Brain microvascular endothelial cell (primary cell): ENCODE results near the gene ZNF827.

Experiments
- DNase-seq: peaks from one replicate; pipeline ENCODE4 v3.0.0-alpha.2; 2020
- H3K27ac ChIP-seq: fragments of 250-450 bp; sonication (Bioruptor Pico); 2 replicates; pipeline ENCODE4 v1.5.1; 2020; ENCODE audit warnings: mild to moderate bottlenecking, moderate library complexity
- H3K27me3 ChIP-seq: fragments of 250-450 bp; sonication (Bioruptor Pico); replicated peaks from 2 replicates; pipeline ENCODE4 v1.5.1; 2020; ENCODE audit warnings: mild to moderate bottlenecking
- H3K36me3 ChIP-seq: fragments of 250-450 bp; sonication (Bioruptor Pico); replicated peaks from 2 replicates; pipeline ENCODE4 v1.5.1; 2020; ENCODE audit warnings: mild to moderate bottlenecking
- H3K4me3 ChIP-seq: 2 replicates; pipeline ENCODE4 v1.5.1; 2011; ENCODE audit warnings: low read depth, mild to moderate bottlenecking, control low read depth, low read length, moderate library complexity
- in situ Hi-C: cut with HindIII; loops from 2 replicates; pipeline ENCODE4 v1.10.0; 2017; ENCODE audit warnings: low sequenced_read_pairs, low pct_ligation_motif_present
- TF ChIP-seq, protein P1 (sequence below): IDR thresholded peaks from 2 replicates; pipeline ENCODE4 v1.5.1; 2011; ENCODE audit warnings: low read depth, mild to moderate bottlenecking, moderate library complexity, low read length, control low read depth, inconsistent platforms; ENCODE audit errors: missing control alignments

Gene ZNF827

DNA sequence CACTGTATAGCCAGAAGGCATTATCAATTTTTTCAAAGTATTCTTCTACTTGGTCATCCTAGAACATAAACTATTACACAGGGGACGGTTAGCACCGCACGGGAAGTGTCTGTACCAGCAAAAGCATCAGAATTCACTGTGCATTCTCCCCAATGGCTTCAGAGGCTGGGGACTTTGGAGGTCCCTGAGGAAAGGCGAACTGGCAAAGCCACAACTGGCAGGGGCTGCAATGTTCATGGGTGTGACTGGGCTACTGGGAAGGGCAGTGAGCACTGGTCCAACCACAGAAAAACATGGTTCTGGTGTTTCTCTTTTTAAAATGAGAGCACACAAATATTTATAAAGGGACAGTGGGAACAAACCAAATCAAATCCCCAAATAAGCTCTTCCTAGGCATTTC is 175.2 kb downstream of the ZNF827 start:
- Histone ChIP-seq H3K36me3 (peaks cover 25% of the 10 kb centered on the region), H3K27me3 (no peaks in the 10 kb centered on the region), H3K4me3 (no peak overlapping the region), H3K27ac (no peak overlapping the region)
- TF ChIP-seq, protein P1, sequence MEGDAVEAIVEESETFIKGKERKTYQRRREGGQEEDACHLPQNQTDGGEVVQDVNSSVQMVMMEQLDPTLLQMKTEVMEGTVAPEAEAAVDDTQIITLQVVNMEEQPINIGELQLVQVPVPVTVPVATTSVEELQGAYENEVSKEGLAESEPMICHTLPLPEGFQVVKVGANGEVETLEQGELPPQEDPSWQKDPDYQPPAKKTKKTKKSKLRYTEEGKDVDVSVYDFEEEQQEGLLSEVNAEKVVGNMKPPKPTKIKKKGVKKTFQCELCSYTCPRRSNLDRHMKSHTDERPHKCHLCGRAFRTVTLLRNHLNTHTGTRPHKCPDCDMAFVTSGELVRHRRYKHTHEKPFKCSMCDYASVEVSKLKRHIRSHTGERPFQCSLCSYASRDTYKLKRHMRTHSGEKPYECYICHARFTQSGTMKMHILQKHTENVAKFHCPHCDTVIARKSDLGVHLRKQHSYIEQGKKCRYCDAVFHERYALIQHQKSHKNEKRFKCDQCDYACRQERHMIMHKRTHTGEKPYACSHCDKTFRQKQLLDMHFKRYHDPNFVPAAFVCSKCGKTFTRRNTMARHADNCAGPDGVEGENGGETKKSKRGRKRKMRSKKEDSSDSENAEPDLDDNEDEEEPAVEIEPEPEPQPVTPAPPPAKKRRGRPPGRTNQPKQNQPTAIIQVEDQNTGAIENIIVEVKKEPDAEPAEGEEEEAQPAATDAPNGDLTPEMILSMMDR: no peak
- no peak for DNase-seq
- in situ Hi-C loops: no loop called here

DNA sequence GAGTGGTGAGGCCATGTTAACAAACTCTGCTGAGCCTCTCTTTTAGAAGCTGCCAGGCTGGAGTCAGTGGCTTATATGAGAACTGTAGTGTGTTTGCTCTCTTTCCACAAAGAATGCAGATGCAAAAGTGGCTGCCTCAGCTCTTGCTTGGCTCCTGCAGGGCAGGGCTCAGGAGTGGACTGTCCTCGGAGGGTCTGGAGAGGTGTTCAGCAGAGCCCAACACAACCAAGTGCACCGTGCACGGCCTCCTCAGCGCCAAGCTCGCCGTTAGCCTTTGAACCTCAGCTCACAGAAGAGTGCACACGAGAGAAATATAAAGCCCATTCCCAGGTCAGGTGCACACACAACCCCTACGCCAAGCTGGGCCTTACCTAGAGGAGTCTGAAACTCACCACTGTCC is 175.9 kb downstream of the ZNF827 start:
- H3K4me3 ChIP-seq: no peak overlapping the region
- in situ Hi-C loops: no loop called here
- peaks cover 25% of the 10 kb centered on the region for H3K36me3 ChIP-seq
- DNase-seq: no peak
- no peak overlapping the region for H3K27ac ChIP-seq
- H3K27me3 ChIP-seq: no peaks in the 10 kb centered on the region
- TF ChIP-seq, protein P1: no peak

DNA sequence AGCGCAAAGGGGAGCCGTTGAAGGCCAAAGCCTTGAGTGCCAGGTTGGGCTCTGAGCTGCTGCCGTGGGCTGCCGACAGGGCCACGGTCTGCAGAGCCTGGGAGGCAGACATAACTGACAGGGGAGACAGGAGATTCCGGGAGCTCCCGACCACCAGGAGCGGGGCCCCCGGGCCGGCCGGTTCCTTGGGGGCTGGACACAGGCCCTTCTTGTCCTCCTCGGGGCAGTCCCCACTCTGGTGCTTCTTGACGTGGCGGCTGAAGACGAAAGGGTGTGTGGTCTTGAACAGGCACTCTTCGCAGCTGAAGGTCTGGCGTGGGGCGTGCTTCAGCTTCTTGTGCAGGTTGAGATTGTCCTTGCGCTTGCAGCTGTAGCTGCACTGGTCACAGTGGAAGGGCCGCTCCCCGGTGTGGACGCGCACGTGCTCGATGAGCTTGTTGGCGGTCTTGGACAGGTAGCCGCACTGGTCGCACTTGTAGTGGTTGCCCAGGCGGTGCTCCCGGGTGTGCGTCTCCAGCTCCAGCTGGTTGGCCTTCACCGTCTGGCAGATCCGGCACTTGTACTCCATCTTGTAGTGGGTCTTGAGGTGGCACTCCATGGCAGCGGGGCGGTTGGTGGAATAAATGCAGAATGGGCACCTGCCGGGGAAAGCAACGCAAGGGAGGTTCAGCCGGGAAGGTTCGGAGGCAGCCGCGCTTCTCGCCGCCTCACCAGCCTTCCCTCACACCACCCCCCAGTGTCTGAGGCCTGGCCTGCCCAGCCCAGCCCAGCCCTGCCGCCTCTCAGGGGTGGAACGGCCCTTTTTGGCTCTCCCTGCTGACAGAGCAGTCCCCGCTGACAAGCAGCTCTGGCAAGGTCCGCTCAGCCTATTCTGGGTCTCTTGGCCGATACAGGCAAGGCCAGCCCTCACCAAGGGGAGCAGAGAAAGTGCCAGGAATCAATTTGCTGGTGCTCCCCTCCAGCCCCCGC is 177.4 kb downstream of the ZNF827 start:
- H3K27me3 ChIP-seq: no peaks in the 10 kb centered on the region
- in situ Hi-C loops: no loop called here
- no peak for DNase-seq
- H3K27ac ChIP-seq: no peak overlapping the region
- H3K4me3 ChIP-seq: no peak overlapping the region
- TF ChIP-seq, protein P1: no peak
- H3K36me3 ChIP-seq: peaks cover 25% of the 10 kb centered on the region

DNA sequence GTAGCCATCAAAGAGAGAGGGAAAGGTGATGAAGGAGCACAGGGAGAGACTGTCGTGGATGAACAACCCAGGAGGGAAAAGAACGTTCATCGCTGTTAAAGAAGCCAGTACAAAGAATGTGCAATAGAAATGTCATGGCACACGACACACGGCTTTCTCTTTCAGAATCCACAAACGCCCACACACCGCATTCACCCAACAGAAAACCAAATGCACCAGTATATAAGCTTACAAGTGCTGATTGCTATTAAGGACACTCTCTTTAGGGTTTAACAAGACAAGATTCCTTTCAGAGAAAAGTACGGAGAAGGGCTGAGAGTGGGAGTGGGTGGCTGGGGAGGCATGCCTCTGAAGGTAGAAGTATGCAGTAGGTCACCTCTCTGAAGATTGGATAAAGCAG is 178.4 kb downstream of the ZNF827 start:
- no peak overlapping the region for H3K4me3 ChIP-seq
- H3K27ac ChIP-seq: no peak overlapping the region
- H3K36me3 ChIP-seq: peaks cover 23% of the 10 kb centered on the region
- in situ Hi-C loops: no loop called here
- TF ChIP-seq, protein P1: no peak
- no peak for DNase-seq
- no peaks in the 10 kb centered on the region for H3K27me3 ChIP-seq

DNA sequence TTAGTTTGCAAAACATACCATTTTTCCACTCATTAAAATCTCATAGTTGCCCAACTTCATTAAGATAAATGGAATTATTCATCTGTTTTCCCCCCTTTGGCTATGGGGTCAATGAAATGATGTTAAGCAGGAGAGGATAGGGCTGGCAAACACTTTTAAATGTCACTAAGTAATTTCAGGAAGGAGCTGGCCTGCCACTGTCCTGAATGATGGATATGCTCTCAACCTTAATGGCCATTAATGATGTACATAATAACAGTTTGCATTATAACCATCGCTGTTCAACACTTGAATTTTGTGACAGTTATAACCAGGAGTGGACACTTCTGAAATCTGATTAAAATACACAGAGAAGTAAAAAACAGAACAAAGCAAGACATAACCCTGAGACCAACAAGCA is 181.4 kb downstream of the ZNF827 start:
- Histone ChIP-seq H3K27me3 (no peaks in the 10 kb centered on the region), H3K27ac (no peak overlapping the region), H3K36me3 (peaks cover 3% of the 10 kb centered on the region), H3K4me3 (no peak overlapping the region)
- in situ Hi-C loops: no loop called here
- no peak for DNase-seq
- TF ChIP-seq, protein P1: no peak

DNA sequence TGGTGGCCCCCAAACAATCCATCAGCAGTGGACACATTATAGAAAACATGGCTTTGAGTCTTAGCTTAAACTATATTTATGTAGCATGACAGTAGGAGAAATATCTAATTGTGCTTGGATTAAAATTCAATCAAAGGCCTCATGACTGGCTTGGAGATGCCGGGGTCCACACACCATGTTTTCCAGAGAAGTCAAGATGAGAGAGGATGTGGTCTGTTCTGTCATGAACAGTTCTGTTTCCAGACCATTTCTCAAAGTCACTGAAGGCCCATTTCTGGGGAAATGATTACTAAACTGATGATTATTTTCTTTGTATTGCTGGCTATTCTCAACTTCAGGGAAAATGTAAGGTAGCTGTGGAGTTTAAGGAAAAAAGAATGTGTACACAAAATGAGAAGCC is 182.4 kb downstream of the ZNF827 start:
- Histone ChIP-seq H3K27ac (no peak overlapping the region), H3K4me3 (no peak overlapping the region), H3K36me3 (peaks cover 3% of the 10 kb centered on the region), H3K27me3 (no peaks in the 10 kb centered on the region)
- TF ChIP-seq, protein P1: no peak
- DNase-seq: no peak
- in situ Hi-C loops: no loop called here
